ENCODE results near the gene BRAT1. TPM values are rescaled to one million over a fixed set of nuclear protein-coding genes. Genes with fewer than 3 reads are reported as not detected.

Gene BRAT1
- total RNA-seq, 1 donor = 23.3 TPM

DNA sequence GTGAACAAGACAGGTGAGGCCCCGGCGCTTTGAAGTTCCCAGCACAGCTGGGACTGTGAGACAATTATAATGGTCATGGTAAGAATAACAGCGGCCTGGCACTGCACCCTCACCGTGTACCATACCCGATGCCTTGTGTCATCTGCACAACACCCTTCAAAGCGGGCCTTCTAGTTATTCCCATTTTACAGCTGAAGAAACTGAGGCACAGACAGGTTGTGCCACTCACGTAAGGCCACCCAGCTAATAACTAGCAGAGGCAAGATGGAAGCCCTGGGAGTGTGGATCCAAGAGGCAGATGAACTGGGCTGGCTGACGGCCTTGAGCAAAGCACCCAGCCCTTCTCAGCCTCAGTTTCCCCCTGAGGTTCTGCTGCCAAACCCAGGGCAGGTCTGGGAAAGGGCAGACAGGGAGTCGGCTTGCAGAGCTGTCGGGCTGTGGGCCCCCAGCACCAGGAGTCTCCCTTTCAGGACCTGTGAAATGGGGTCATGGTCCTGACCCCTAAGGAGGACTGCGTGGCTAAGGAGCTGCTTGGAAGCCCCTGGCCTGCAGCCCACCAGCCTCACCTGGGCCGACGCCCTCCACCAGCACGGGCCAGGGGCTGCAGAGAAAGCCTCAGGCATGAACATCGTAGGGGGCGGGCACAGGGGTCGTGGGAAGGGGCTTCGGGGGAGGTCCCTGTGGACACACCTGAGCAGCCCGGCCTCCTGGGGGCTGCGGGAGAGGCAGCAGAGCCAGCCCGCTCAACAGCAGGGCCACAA, 51.0 kb downstream of the BRAT1 start:
- DNase-seq (ENCODE audit: low read depth) = no peak
- H3K4me3 ChIP-seq (ENCODE audit: low read depth, low read length) = no peak overlapping the region
- TF ChIP-seq, protein P1, sequence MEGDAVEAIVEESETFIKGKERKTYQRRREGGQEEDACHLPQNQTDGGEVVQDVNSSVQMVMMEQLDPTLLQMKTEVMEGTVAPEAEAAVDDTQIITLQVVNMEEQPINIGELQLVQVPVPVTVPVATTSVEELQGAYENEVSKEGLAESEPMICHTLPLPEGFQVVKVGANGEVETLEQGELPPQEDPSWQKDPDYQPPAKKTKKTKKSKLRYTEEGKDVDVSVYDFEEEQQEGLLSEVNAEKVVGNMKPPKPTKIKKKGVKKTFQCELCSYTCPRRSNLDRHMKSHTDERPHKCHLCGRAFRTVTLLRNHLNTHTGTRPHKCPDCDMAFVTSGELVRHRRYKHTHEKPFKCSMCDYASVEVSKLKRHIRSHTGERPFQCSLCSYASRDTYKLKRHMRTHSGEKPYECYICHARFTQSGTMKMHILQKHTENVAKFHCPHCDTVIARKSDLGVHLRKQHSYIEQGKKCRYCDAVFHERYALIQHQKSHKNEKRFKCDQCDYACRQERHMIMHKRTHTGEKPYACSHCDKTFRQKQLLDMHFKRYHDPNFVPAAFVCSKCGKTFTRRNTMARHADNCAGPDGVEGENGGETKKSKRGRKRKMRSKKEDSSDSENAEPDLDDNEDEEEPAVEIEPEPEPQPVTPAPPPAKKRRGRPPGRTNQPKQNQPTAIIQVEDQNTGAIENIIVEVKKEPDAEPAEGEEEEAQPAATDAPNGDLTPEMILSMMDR (IDR thresholded peaks at IDR 0.05; ENCODE audit: insufficient read depth, low read depth, low read length) = no peak

DNA sequence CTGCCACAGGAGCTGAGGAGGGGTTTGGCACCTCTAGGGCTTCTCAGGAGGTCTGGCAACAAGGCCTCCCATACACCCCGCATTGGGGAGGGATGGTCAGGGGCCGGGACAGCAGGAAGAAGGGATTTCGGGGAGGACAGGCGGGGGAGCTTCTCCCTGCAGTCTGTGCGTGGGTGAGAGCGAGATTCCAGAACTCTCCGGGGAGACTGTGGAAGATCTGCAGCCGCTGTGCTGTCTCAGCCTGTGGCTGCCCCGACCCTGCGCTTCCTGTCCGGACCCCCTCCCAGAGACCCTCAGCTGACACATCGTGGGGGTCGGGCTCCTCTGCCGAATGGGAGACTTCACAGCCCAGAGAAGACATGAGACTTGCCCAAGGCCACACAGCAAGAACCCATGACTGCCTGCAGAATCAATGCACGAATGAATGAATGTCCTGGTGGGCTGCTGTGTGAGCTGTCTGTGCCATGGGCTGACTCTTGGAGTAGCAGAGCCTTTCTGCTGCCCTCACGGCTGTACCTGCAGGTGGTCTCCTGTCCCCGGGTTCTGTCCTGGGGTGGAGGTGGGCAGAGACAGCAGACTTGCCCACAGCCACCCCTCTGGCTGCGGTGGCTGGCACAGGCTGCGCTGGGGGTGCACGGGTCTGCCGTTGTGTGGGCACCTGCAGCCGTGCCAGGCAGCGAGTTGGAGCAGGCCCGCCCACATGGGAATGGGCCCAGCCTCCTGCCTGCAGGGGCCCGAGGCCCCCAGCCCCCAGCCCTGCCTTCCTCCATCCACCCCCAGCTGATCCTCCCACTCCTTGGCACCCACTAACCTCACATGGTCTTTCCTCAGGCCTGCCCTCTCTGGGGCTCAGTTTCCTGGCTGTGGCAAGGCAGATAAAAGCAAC, 52.0 kb downstream of the BRAT1 start:
- TF ChIP-seq, protein P1 (IDR thresholded peaks at IDR 0.05; ENCODE audit: insufficient read depth, low read depth, low read length) = no peak
- no peak for DNase-seq (ENCODE audit: low read depth)
- no peak overlapping the region for H3K4me3 ChIP-seq (ENCODE audit: low read depth, low read length)

DNA sequence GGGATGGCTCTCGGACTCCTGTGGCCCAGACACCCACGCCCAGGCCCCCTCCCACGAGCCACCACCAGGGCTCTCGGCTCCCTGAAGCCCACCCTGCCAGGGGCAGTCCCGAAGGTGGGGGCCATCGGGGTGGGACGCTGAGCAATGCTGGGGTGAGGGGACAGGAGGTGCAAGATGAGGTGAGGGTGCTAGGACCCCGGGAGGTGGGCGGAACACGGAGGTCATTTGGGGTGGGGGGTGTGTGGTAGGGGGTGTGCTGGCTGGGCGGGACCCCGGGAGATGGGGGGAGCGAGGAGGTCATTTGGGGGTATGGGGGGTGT, 52.7 kb downstream of the BRAT1 start:
- no peak overlapping the region for H3K4me3 ChIP-seq (ENCODE audit: low read depth, low read length)
- no peak for DNase-seq (ENCODE audit: low read depth)
- TF ChIP-seq, protein P1 (IDR thresholded peaks at IDR 0.05; ENCODE audit: insufficient read depth, low read depth, low read length) = no peak

DNA sequence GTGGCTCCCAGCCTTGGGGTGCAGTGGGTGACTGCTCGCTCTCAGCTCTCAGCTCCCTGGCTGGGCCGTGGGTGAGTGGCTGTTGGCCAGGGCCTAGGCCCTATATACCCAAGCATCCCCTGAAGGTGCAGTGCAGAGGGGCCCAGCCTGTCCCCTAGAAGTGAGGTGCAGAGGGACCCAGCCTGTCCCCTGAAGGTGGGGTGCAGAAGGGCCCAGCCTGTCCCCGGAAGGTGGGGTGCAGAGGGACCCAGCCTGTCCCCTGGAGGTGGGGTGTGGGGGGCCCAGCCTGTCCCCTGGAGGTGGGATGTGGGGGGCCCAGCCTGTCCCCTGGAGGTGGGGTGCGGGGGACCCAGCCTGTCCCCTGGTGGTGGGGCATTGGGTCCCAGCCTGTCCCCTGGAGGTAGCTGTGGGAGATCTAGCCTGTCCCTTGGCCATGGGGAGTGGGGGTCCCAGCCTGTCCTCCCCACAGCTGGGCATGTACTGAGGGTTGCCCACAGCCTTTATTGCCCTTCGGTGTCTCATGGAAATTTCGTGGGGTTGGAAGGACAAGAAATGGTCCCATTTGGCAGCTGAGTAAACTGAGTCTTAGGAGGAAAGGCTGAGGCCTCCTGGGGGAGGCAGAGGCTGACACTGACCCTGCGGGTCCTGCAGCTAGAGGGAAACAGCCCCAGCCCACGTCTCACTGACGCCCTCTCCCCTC, 53.2 kb downstream of the BRAT1 start:
- TF ChIP-seq, protein P1 (IDR thresholded peaks at IDR 0.05; ENCODE audit: insufficient read depth, low read depth, low read length) = no peak
- DNase-seq (ENCODE audit: low read depth) = no peak
- no peak overlapping the region for H3K4me3 ChIP-seq (ENCODE audit: low read depth, low read length)

DNA sequence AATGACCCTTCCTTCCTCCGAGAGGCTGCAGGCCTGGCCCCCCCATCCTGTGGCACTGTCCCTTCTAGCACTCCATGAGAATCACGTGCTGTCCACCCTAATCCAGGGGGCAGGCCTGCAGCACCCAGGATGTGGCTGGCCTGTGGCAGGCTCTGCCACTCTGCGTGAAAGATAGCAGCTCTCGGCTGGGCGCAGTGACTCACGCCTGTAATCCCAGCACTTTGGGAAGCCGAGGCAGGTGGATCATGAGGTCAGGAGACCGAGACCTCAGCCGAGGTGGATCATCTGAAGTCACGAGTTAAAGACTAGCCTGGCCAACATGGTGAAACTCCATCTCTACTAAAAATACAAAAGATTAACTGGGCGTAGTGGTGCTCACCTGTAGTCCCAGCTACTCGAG, 54.6 kb downstream of the BRAT1 start:
- H3K4me3 ChIP-seq (ENCODE audit: low read depth, low read length) = no peak overlapping the region
- TF ChIP-seq, protein P1 (IDR thresholded peaks at IDR 0.05; ENCODE audit: insufficient read depth, low read depth, low read length) = no peak
- DNase-seq (ENCODE audit: low read depth) = no peak

DNA sequence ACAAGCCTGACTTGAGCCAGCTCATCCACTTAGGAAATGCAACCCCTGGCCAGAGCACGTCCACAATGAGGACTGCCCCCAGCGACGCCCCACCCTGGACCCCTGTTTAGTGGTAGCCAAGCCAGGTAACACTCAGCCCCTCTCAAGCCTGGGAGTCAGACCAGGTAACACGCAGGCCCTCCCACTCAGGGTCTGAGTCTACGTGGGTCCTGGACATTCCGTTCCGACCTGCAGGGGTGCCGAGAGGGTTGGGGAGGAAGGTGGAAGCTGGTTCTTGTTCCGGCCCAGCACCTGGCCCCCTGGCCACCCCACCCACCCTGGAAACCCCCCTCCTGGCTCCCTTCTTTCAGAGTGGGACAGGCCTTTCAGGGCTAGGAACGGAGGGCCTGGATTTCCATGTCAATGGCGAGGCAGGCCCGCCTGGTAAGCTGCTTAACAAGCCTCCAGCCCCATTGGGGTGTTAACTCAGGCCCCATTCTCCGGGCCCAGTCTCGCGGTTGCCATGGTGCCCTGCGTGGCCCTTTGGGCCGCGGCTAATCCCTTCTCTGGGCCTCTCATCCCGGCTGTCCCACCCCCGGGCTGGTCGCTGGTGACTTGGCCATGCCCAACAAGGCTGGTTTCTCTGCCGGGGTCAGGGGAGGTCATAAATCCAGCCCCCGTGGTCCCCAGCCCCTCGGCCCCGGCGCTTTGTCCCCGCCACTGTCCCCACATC, 55.4 kb downstream of the BRAT1 start:
- DNase-seq (ENCODE audit: low read depth) = no peak

More for the DNA sequence above, 55.4 kb downstream of the BRAT1 start:
- no peak overlapping the region for H3K4me3 ChIP-seq (ENCODE audit: low read depth, low read length)
- TF ChIP-seq, protein P1 (IDR thresholded peaks at IDR 0.05; ENCODE audit: insufficient read depth, low read depth, low read length) = no peak
